WTC11 (cell line): ENCODE data around the gene MRPS18B. TPM values are rescaled to one million over a fixed set of nuclear protein-coding genes. Genes with fewer than 3 reads are reported as not detected.

Experiments used
- ATAC-seq: fragments of 200-7000 bp; cut with Tn5 transposase; 2 replicates; pipeline ENCODE4 v1.10.0; 2021; ENCODE audit warnings: mild to moderate bottlenecking, moderate library complexity
- CTCF ChIA-PET: fragments of 300-600 bp; sonication (Branson Sonifier 250); formaldehyde crosslinking; loops from one replicate; lab custom pipeline; 2021; ENCODE audit warnings: antibody characterized with exemption; lab: Charles Lee
- POLR2A ChIA-PET: fragments of 350-600 bp; sonication (Branson Sonifier 250); formaldehyde crosslinking; loops from one replicate; lab custom pipeline; 2021; ENCODE audit warnings: antibody characterized with exemption; lab: Charles Lee
- DNase-seq: peaks from one replicate; pipeline ENCODE4 v3.0.0; 2021; ENCODE audit warnings: low spot score
- H3K27ac Mint-ChIP-seq: 2 replicates; pipeline ENCODE4 v1.8.0; 2021; ENCODE audit warnings: mixed read lengths
- H3K27me3 Mint-ChIP-seq: 2 replicates; pipeline ENCODE4 v1.8.0; 2021; ENCODE audit warnings: low read depth, mild to moderate bottlenecking, moderate library complexity, mixed read lengths
- H3K36me3 Mint-ChIP-seq: 2 replicates; pipeline ENCODE4 v1.8.0; 2021; ENCODE audit warnings: mixed read lengths
- H3K4me1 Mint-ChIP-seq: 2 replicates; pipeline ENCODE4 v1.8.0; 2022; ENCODE audit warnings: mixed read lengths
- H3K4me3 Mint-ChIP-seq: 2 replicates; pipeline ENCODE4 v1.8.0; 2021; ENCODE audit warnings: mild to moderate bottlenecking, moderate library complexity, mixed read lengths
- H3K9me3 Mint-ChIP-seq: 2 replicates; pipeline ENCODE4 v1.8.0; 2021; ENCODE audit warnings: mixed read lengths
- ATF2 ChIP-seq: sonication (generic); formaldehyde crosslinking; IDR thresholded peaks from 2 replicates; pipeline ENCODE4 v1.8.1; 2022; ENCODE audit warnings: low read depth, missing genetic modification reagents, borderline replicate concordance
- ATF3 ChIP-seq: sonication (generic); formaldehyde crosslinking; conservative IDR thresholded peaks from 2 replicates; pipeline ENCODE4 v1.8.1; 2022; ENCODE audit warnings: mild to moderate bottlenecking, missing genetic modification reagents
- CBFB ChIP-seq: sonication (generic); formaldehyde crosslinking; IDR thresholded peaks from 2 replicates; pipeline ENCODE4 v1.8.1; 2022; ENCODE audit warnings: mild to moderate bottlenecking, low read depth, missing genetic modification reagents
- CREM ChIP-seq: sonication (generic); formaldehyde crosslinking; IDR thresholded peaks from 2 replicates; pipeline ENCODE4 v1.8.1; 2022; ENCODE audit warnings: mild to moderate bottlenecking, missing genetic modification reagents, moderate library complexity
- E2F4 ChIP-seq: sonication (generic); formaldehyde crosslinking; IDR thresholded peaks from 2 replicates; pipeline ENCODE4 v1.8.1; 2022; ENCODE audit warnings: low read depth, mild to moderate bottlenecking, moderate library complexity, missing genetic modification reagents, borderline replicate concordance
- ERG ChIP-seq: fragments of 250-450 bp; sonication (Bioruptor Pico); IDR thresholded peaks from 2 replicates; pipeline ENCODE4 v1.8.0; 2021; ENCODE audit warnings: mild to moderate bottlenecking
- ESRRA ChIP-seq: sonication (generic); formaldehyde crosslinking; IDR thresholded peaks from 2 replicates; pipeline ENCODE4 v1.8.1; 2022; ENCODE audit warnings: mild to moderate bottlenecking, missing genetic modification reagents, borderline replicate concordance
- ETV6 ChIP-seq: sonication (generic); formaldehyde crosslinking; IDR thresholded peaks from 2 replicates; pipeline ENCODE4 v1.8.1; 2022; ENCODE audit warnings: mild to moderate bottlenecking, missing genetic modification reagents
- FOXJ3 ChIP-seq: sonication (generic); formaldehyde crosslinking; IDR thresholded peaks from 2 replicates; pipeline ENCODE4 v1.9.0; 2021; ENCODE audit warnings: missing genetic modification reagents, mild to moderate bottlenecking, borderline replicate concordance
- FOXK1 ChIP-seq: sonication (generic); formaldehyde crosslinking; IDR thresholded peaks from 2 replicates; pipeline ENCODE4 v1.8.0; 2022; ENCODE audit warnings: mild to moderate bottlenecking, moderate library complexity, missing genetic modification reagents
- GABPB1 ChIP-seq: sonication (generic); formaldehyde crosslinking; IDR thresholded peaks from 2 replicates; pipeline ENCODE4 v1.8.1; 2023; ENCODE audit warnings: mild to moderate bottlenecking, missing genetic modification reagents
- GRHL2 ChIP-seq: fragments of 250-450 bp; sonication (Bioruptor Pico); IDR thresholded peaks from 2 replicates; pipeline ENCODE4 v1.8.0; 2022; ENCODE audit warnings: mild to moderate bottlenecking, moderate library complexity; ENCODE audit not compliant: insufficient replicate concordance, severe bottlenecking
- IRF1 ChIP-seq: sonication (generic); formaldehyde crosslinking; IDR thresholded peaks from 2 replicates; pipeline ENCODE4 v1.8.0; 2023; ENCODE audit warnings: missing genetic modification reagents
- MLX ChIP-seq: sonication (generic); formaldehyde crosslinking; IDR thresholded peaks from 2 replicates; pipeline ENCODE4 v1.8.1; 2023; ENCODE audit warnings: mild to moderate bottlenecking, missing genetic modification reagents, moderate library complexity
- OVOL2 ChIP-seq: fragments of 250-450 bp; sonication (Bioruptor Pico); IDR thresholded peaks from 2 replicates; pipeline ENCODE4 v1.9.0; 2021; ENCODE audit warnings: mild to moderate bottlenecking, borderline replicate concordance
- RORB ChIP-seq: fragments of 250-450 bp; sonication (Bioruptor Pico); IDR thresholded peaks from 2 replicates; pipeline ENCODE4 v1.9.0; 2021; ENCODE audit warnings: mild to moderate bottlenecking
- SP1 ChIP-seq: sonication (generic); formaldehyde crosslinking; conservative IDR thresholded peaks from 2 replicates; pipeline ENCODE4 v1.8.1; 2022; ENCODE audit warnings: missing genetic modification reagents
- TCF7 ChIP-seq: sonication (generic); formaldehyde crosslinking; IDR thresholded peaks from 2 replicates; pipeline ENCODE4 v1.8.0; 2022; ENCODE audit warnings: mild to moderate bottlenecking, low read depth, missing genetic modification reagents, moderate library complexity
- ZBTB21 ChIP-seq: sonication (generic); formaldehyde crosslinking; IDR thresholded peaks from 2 replicates; pipeline ENCODE4 v1.8.1; 2023; ENCODE audit warnings: mild to moderate bottlenecking, missing genetic modification reagents, borderline replicate concordance
- ZBTB43 ChIP-seq: sonication (generic); formaldehyde crosslinking; IDR thresholded peaks from 2 replicates; pipeline ENCODE4 v1.8.1; 2023; ENCODE audit warnings: mild to moderate bottlenecking, missing genetic modification reagents
- ZMAT4 ChIP-seq: fragments of 250-450 bp; sonication (Bioruptor Pico); IDR thresholded peaks from 2 replicates; pipeline ENCODE4 v1.9.0; 2021; ENCODE audit warnings: mild to moderate bottlenecking
- ZNF532 ChIP-seq: fragments of 250-450 bp; sonication (Bioruptor Pico); IDR thresholded peaks from 2 replicates; pipeline ENCODE4 v1.9.0; 2021; ENCODE audit warnings: mild to moderate bottlenecking, borderline replicate concordance
- total RNA-seq: library from RNA; stranded (reverse); gene quantifications from 3 replicates; pipeline ENCODE4 v1.2.3, GENCODE V29; 2021

The MRPS18B gene
- total RNA-seq, 1 experiment from 2014 or later: 67.8 TPM

- no peaks in the 10 kb centered on the region for H3K9me3 Mint-ChIP-seq
- no peak overlapping the region for H3K4me3 Mint-ChIP-seq
- DNase-seq: no peak
- TF ChIP-seq ATF3 (CRISPR knock-in tag): no peak
- no peak for TF ChIP-seq CREM
- TF ChIP-seq ZMAT4: no peak
- no peak for TF ChIP-seq GABPB1 (CRISPR knock-in tag)
- TF ChIP-seq CBFB (CRISPR knock-in tag): no peak
- TF ChIP-seq RORB (CRISPR knock-in tag): no peak
- TF ChIP-seq MLX (CRISPR knock-in tag): no peak
- no peak for TF ChIP-seq ZNF532 (CRISPR knock-in tag)
- no peak for TF ChIP-seq ATF2 (CRISPR knock-in tag)
- no peak for TF ChIP-seq IRF1 (CRISPR knock-in tag)
- ChIA-PET CTCF (interaction anchor here (1.2 to 2.7 kb wide), 2 partner anchors 61 to 148 kb away, joined by 3 to 5 read pairs; no protein-coding TSS in a partner anchor), POLR2A (interaction anchor here (1.8 kb wide), 1 partner anchor 13 kb away, joined by 7 read pairs; no protein-coding TSS in a partner anchor)
- H3K27me3 Mint-ChIP-seq: no peaks in the 10 kb centered on the region
- H3K36me3 Mint-ChIP-seq: peaks cover 65% of the 10 kb centered on the region
- no peaks in the 10 kb centered on the region for H3K4me1 Mint-ChIP-seq
- no peak for ATAC-seq
- H3K27ac Mint-ChIP-seq: no peak overlapping the region
Measured at GRCh38 chr6:30601815-30602641, 15.6 kb upstream of the MRPS18B start.

- H3K4me1 Mint-ChIP-seq: no peaks in the 10 kb centered on the region; the same call in 1 of the 2 replicates
- no peak overlapping the region for H3K4me3 Mint-ChIP-seq
- peaks cover 85% of the 10 kb centered on the region for H3K36me3 Mint-ChIP-seq
- ATAC-seq (no peak), DNase-seq (no peak)
- H3K27me3 Mint-ChIP-seq: no peaks in the 10 kb centered on the region
- H3K27ac Mint-ChIP-seq: no peak overlapping the region
- CTCF ChIA-PET: interaction anchor here (1.0 kb wide), 1 partner anchor 59 kb away, joined by 4 read pairs; no protein-coding TSS in a partner anchor
- H3K9me3 Mint-ChIP-seq: no peaks in the 10 kb centered on the region
- POLR2A ChIA-PET: no interaction called here
- no peak for TF ChIP-seq ERG (CRISPR knock-in tag)
- no peak for TF ChIP-seq OVOL2 (CRISPR knock-in tag)
- no peak for TF ChIP-seq GABPB1 (CRISPR knock-in tag)
- TF ChIP-seq ZBTB43: no peak
- no peak for TF ChIP-seq ESRRA (CRISPR knock-in tag)
- TF ChIP-seq TCF7 (CRISPR knock-in tag): no peak
- no peak for TF ChIP-seq RORB (CRISPR knock-in tag)
- TF ChIP-seq FOXK1 (CRISPR knock-in tag): no peak
- TF ChIP-seq SP1 (CRISPR knock-in tag): no peak
- TF ChIP-seq GRHL2 (CRISPR knock-in tag): no peak
- no peak for TF ChIP-seq ZBTB21 (CRISPR knock-in tag)
- TF ChIP-seq FOXJ3 (CRISPR knock-in tag): no peak
- TF ChIP-seq E2F4 (CRISPR knock-in tag): no peak
- no peak for TF ChIP-seq ETV6 (CRISPR knock-in tag)
Measured at GRCh38 chr6:30603961-30604360, 13.7 kb upstream of the MRPS18B start.
